ENCODE results near the gene MYH9.

DNA sequence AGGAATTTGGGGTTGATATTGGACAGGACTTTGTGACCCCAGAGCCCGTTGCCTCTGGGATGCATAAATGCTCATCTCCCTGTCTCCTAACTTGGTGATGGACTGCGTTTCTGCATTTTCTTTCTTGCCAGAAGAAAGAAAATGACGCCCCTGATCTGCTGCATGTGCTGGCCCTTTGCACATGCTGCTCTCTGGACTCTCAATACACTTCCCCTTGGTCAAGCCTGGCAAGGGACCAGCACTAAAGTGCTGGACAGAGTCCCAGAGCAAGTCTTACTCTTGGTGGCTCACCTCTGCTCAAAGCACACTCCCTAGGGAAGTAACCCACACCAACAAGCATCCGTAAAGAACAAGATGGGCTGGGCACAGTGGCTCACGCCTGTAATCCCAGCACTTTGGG lies 40.7 kb downstream of the MYH9 start:
- TF ChIP-seq, protein P1, sequence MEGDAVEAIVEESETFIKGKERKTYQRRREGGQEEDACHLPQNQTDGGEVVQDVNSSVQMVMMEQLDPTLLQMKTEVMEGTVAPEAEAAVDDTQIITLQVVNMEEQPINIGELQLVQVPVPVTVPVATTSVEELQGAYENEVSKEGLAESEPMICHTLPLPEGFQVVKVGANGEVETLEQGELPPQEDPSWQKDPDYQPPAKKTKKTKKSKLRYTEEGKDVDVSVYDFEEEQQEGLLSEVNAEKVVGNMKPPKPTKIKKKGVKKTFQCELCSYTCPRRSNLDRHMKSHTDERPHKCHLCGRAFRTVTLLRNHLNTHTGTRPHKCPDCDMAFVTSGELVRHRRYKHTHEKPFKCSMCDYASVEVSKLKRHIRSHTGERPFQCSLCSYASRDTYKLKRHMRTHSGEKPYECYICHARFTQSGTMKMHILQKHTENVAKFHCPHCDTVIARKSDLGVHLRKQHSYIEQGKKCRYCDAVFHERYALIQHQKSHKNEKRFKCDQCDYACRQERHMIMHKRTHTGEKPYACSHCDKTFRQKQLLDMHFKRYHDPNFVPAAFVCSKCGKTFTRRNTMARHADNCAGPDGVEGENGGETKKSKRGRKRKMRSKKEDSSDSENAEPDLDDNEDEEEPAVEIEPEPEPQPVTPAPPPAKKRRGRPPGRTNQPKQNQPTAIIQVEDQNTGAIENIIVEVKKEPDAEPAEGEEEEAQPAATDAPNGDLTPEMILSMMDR (IDR thresholded peaks at IDR 0.05), result no peak
- TF ChIP-seq POLR2A (IDR thresholded peaks at IDR 0.05), result no peak
